Neural cell (in vitro differentiated cells): ENCODE data around the gene STIM1. TPM values are rescaled to one million over a fixed set of nuclear protein-coding genes. Genes with fewer than 3 reads are reported as not detected.

Experiments used
- H2AFZ ChIP-seq: fragments of 200-600, 300-800 bp; sonication (generic), shearing (Covaris generic); 2 replicates; pipeline ENCODE4 v1.6.0; 2014; ENCODE audit warnings: low read depth, mild to moderate bottlenecking, antibody characterized with exemption, low read length, moderate library complexity
- H3F3A ChIP-seq: fragments of 200-600 bp; shearing (Covaris generic); 2 replicates; pipeline ENCODE4 v1.6.1; 2016; ENCODE audit warnings: mild to moderate bottlenecking, moderate library complexity, mixed read lengths, antibody characterized with exemption, low read length; ENCODE audit not compliant: insufficient read depth, poor library complexity, severe bottlenecking
- H3K27ac ChIP-seq: fragments of 200-600, 300-800 bp; sonication (generic), shearing (Covaris generic); 2 replicates; pipeline ENCODE4 v1.5.1; 2014; ENCODE audit warnings: mild to moderate bottlenecking, low read length, moderate library complexity
- H3K27me3 ChIP-seq: fragments of 300-800, 200-600 bp; sonication (generic), shearing (Covaris generic); 2 replicates; pipeline ENCODE4 v1.6.0; 2014; ENCODE audit warnings: mild to moderate bottlenecking, low read depth, low read length, moderate library complexity; ENCODE audit not compliant: insufficient read depth
- H3K36me3 ChIP-seq: fragments of 300-800, 200-600 bp; sonication (generic), shearing (Covaris generic); 2 replicates; pipeline ENCODE4 v1.5.1; 2014; ENCODE audit warnings: mild to moderate bottlenecking, antibody characterized with exemption, low read length, moderate library complexity; ENCODE audit not compliant: insufficient read depth
- H3K4me2 ChIP-seq: fragments of 300-800, 200-600 bp; sonication (generic), shearing (Covaris generic); 2 replicates; pipeline ENCODE4 v1.6.0; 2014; ENCODE audit warnings: mild to moderate bottlenecking, low read length
- H3K4me3 ChIP-seq: fragments of 300-800, 200-600 bp; sonication (generic), shearing (Covaris generic); 2 replicates; pipeline ENCODE4 v1.5.1; 2014; ENCODE audit warnings: mild to moderate bottlenecking, low read length, moderate library complexity
- H3K79me2 ChIP-seq: fragments of 200-600 bp; shearing (Covaris generic); replicated peaks from 2 replicates; pipeline ENCODE4 v1.6.0; 2014; ENCODE audit warnings: mild to moderate bottlenecking, low read length, moderate library complexity; ENCODE audit not compliant: insufficient read depth
- H3K9ac ChIP-seq: fragments of 300-800, 200-600 bp; sonication (generic), shearing (Covaris generic); 2 replicates; pipeline ENCODE4 v1.6.1; 2016; ENCODE audit warnings: mild to moderate bottlenecking, low read length, mixed read lengths
- H3K9me2 ChIP-seq: fragments of 200-600 bp; shearing (Covaris generic); 2 replicates; pipeline ENCODE4 v1.6.1; 2016; ENCODE audit warnings: mild to moderate bottlenecking, low read length, mixed read lengths; ENCODE audit not compliant: insufficient read depth
- H3K9me3 ChIP-seq: fragments of 200-600, 300-800 bp; sonication (generic), shearing (Covaris generic); 2 replicates; pipeline ENCODE4 v1.6.1; 2016; ENCODE audit warnings: mild to moderate bottlenecking, mixed run types, low read length, moderate library complexity, mixed read lengths
- H4K20me1 ChIP-seq: fragments of 200-600 bp; shearing (Covaris generic); 2 replicates; pipeline ENCODE4 v1.6.1; 2016; ENCODE audit warnings: mild to moderate bottlenecking, mixed run types; ENCODE audit not compliant: insufficient read depth
- EP300 ChIP-seq: fragments of 450-650 bp; conservative IDR thresholded peaks from 2 replicates; pipeline ENCODE4 v1.6.1; 2014; ENCODE audit warnings: antibody characterized with exemption, mild to moderate bottlenecking, moderate library complexity; ENCODE audit not compliant: poor library complexity, severe bottlenecking
- EZH2 ChIP-seq: fragments of 200-600, 300-800 bp; shearing (Covaris generic), sonication (generic); IDR thresholded peaks from 2 replicates; pipeline ENCODE4 v1.6.1; 2014; ENCODE audit warnings: antibody characterized with exemption, low read length, borderline replicate concordance, mild to moderate bottlenecking; ENCODE audit not compliant: insufficient read depth, poor library complexity, severe bottlenecking
- MXI1 ChIP-seq: fragments of 450-650 bp; conservative IDR thresholded peaks from 2 replicates; pipeline ENCODE4 v1.6.1; 2014; ENCODE audit warnings: antibody characterized with exemption, mild to moderate bottlenecking; ENCODE audit not compliant: poor library complexity, severe bottlenecking
- POLR2AphosphoS5 ChIP-seq: IDR thresholded peaks from 2 replicates; pipeline ENCODE4 v1.6.1; 2012
- RAD21 ChIP-seq: fragments of 450-650 bp; conservative IDR thresholded peaks from 2 replicates; pipeline ENCODE4 v1.6.1; 2014; ENCODE audit warnings: antibody characterized with exemption, mild to moderate bottlenecking, moderate library complexity
- SMC3 ChIP-seq: fragments of 450-650 bp; conservative IDR thresholded peaks from 2 replicates; pipeline ENCODE4 v1.6.1; 2014; ENCODE audit warnings: antibody characterized with exemption, mild to moderate bottlenecking, moderate library complexity; ENCODE audit not compliant: poor library complexity
- TAF1 ChIP-seq: IDR thresholded peaks from 2 replicates; pipeline ENCODE4 v1.6.1; 2012; ENCODE audit warnings: low read depth
- polyA plus RNA-seq: library from polyadenylated mRNA; depleted of rRNA; stranded (reverse); fragments of >200 nt; gene quantifications from 2 replicates; pipeline ENCODE4 v1.2.3, GENCODE V29; 2014
- TF ChIP-seq, protein P1 (sequence below): IDR thresholded peaks from 2 replicates; pipeline ENCODE4 v1.6.1; 2012; ENCODE audit warnings: borderline replicate concordance
- TF ChIP-seq, protein P2 (sequence below): fragments of 450-650 bp; IDR thresholded peaks from 2 replicates; pipeline ENCODE4 v1.5.1; 2014; ENCODE audit warnings: antibody characterized with exemption, mild to moderate bottlenecking, moderate library complexity; ENCODE audit not compliant: poor library complexity, severe bottlenecking

Gene STIM1
- polyA plus RNA-seq, 1 donor from 2014 or later, result 14.5 TPM

DNA sequence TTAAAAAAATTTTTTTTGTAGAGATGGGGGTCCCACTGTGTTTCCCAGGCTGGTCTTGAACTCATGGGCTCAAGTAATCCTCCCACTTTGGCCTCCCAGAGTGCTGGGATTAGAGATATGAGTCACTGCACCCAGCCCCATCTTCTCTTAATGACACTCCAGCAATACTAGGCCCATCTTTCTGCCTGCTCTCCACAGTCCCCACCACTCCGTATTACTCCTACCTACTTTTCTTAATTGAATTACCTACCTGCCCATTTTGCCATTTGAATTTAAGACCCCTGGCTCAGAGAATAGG lies 2.0 kb upstream of the STIM1 start:
- H3K9ac ChIP-seq, result no peak overlapping the region
- H3K4me2 ChIP-seq, result no peak overlapping the region

DNA sequence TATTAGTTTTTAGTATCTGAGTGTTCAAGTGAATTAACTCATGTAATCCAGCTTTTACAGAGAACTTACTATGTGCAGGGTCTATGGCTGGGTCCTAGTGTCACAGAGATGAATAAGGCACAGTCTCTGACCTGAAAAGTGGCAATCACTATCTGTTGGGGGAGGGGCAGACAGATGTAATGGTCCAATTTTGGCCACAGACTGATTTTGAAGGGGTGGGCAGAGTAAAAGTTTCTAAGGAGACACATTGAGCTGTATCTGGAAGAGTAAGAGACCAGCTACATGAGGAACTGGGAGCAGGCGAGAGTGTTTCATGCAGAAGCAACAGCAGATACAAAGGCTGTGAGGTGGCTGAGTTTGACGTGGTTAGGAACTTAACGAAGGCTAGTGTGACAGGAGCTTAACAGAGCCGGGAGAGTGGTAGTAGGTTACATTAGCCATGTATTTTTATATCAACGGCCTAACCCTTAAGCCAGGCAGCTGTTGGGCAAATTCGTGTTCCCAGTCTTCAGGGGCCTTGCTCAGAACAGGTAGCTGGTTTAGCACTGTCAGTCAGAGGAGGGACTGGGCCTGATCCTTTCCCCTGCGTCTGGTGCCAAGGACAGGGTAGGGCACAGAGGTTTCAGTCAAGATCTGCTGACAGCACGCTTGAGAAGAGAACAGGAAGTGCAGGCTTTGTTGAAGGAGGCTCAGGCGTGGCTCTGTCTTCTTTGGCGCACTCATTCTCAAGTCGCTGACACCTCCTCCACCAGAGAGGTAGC lies 1.4 kb upstream of the STIM1 start:
- Histone ChIP-seq H3F3A (no peaks in the 10 kb centered on the region), H3K36me3 (no peaks in the 10 kb centered on the region), H2AFZ (no peak overlapping the region), H3K9me3 (no peaks in the 10 kb centered on the region), H3K9me2 (no peaks in the 10 kb centered on the region), H3K4me3 (peak overlapping the region; percentile 91), H3K9ac (no peak overlapping the region), H3K27me3 (no peaks in the 10 kb centered on the region), H3K79me2 (peaks cover 4% of the 10 kb centered on the region), H3K4me2 (no peak overlapping the region), H3K27ac (no peak overlapping the region), H4K20me1 (no peaks in the 10 kb centered on the region)
- TF ChIP-seq, protein P1, sequence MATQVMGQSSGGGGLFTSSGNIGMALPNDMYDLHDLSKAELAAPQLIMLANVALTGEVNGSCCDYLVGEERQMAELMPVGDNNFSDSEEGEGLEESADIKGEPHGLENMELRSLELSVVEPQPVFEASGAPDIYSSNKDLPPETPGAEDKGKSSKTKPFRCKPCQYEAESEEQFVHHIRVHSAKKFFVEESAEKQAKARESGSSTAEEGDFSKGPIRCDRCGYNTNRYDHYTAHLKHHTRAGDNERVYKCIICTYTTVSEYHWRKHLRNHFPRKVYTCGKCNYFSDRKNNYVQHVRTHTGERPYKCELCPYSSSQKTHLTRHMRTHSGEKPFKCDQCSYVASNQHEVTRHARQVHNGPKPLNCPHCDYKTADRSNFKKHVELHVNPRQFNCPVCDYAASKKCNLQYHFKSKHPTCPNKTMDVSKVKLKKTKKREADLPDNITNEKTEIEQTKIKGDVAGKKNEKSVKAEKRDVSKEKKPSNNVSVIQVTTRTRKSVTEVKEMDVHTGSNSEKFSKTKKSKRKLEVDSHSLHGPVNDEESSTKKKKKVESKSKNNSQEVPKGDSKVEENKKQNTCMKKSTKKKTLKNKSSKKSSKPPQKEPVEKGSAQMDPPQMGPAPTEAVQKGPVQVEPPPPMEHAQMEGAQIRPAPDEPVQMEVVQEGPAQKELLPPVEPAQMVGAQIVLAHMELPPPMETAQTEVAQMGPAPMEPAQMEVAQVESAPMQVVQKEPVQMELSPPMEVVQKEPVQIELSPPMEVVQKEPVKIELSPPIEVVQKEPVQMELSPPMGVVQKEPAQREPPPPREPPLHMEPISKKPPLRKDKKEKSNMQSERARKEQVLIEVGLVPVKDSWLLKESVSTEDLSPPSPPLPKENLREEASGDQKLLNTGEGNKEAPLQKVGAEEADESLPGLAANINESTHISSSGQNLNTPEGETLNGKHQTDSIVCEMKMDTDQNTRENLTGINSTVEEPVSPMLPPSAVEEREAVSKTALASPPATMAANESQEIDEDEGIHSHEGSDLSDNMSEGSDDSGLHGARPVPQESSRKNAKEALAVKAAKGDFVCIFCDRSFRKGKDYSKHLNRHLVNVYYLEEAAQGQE, result no peak
- TF ChIP-seq POLR2AphosphoS5 (no peak), MXI1 (no peak), EZH2 (no peak)
- TF ChIP-seq, protein P2, sequence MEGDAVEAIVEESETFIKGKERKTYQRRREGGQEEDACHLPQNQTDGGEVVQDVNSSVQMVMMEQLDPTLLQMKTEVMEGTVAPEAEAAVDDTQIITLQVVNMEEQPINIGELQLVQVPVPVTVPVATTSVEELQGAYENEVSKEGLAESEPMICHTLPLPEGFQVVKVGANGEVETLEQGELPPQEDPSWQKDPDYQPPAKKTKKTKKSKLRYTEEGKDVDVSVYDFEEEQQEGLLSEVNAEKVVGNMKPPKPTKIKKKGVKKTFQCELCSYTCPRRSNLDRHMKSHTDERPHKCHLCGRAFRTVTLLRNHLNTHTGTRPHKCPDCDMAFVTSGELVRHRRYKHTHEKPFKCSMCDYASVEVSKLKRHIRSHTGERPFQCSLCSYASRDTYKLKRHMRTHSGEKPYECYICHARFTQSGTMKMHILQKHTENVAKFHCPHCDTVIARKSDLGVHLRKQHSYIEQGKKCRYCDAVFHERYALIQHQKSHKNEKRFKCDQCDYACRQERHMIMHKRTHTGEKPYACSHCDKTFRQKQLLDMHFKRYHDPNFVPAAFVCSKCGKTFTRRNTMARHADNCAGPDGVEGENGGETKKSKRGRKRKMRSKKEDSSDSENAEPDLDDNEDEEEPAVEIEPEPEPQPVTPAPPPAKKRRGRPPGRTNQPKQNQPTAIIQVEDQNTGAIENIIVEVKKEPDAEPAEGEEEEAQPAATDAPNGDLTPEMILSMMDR, result no peak

More for the DNA sequence above, 2.0 kb upstream of the STIM1 start:
- Histone ChIP-seq H2AFZ (no peak overlapping the region), H3K79me2 (peaks cover 4% of the 10 kb centered on the region), H3K27me3 (no peaks in the 10 kb centered on the region), H3K4me3 (no peak overlapping the region), H4K20me1 (no peaks in the 10 kb centered on the region), H3K9me3 (no peaks in the 10 kb centered on the region), H3K27ac (no peak overlapping the region), H3K9me2 (no peaks in the 10 kb centered on the region), H3F3A (no peaks in the 10 kb centered on the region), H3K36me3 (no peaks in the 10 kb centered on the region)
- TF ChIP-seq RAD21, result no peak
- no peak for TF ChIP-seq EZH2
- TF ChIP-seq, protein P2, result no peak
- TF ChIP-seq TAF1, result no peak
- TF ChIP-seq, protein P1, result no peak
- TF ChIP-seq SMC3, result no peak
- TF ChIP-seq MXI1, result no peak
- TF ChIP-seq EP300, result no peak
- no peak for TF ChIP-seq POLR2AphosphoS5
